Measurements from ENCODE around the gene GRM7.

Gene GRM7

DNA sequence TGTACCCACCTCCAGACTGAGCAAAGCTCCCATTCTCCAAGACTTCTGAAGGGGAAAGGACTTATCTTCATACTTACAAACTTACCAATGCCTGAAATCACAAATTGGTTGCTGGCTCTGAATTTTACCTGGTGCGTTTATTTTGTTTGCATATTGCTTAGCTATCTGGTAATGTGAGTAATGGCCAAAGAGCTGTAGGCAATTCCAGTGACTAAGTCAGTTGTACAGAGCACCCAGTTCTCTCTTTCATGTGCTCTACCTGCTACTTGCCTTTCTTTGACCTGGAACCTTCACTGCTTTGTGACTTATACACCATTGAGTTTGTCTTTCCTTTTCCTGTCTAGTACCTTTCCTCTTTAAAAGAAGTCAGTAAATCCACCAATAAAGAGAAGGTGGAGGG is 884.8 kb downstream of the GRM7 start:
- no peak for DNase-seq

DNA sequence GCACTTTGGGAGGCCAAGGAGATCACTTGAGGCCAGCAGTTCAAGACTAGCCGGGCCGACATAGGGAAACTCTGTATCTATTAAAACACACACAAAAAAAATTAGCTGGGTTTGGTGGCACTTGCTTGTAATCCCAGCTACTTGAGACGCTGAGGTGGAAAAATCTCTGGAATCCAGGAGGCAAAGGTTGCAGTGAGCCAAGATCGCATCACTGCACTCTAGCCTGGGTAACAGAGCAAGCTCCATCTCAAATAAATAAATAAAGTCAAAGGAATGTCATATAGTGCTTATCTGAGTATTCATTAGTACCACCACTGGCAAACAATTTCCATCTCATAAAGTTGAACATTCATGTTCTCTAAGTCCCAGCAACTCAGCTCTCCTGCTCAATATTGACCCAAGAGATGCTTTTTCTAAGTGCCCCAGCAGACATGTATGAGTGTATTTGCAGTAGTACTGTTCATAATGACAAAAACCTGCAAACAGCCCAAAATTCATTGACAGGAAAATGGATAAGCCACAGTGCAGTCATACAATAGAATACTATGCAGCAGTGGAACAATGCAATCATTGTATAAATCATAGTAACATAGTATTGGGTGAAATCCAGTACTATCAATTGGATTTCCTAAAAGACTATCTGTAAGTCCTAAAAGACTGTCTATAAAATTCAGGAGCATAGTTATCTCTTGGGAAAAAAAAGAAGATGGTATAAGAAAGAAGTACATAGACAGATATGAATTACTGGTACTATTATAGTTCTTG is 889.2 kb downstream of the GRM7 start:
- no peak for DNase-seq

DNA sequence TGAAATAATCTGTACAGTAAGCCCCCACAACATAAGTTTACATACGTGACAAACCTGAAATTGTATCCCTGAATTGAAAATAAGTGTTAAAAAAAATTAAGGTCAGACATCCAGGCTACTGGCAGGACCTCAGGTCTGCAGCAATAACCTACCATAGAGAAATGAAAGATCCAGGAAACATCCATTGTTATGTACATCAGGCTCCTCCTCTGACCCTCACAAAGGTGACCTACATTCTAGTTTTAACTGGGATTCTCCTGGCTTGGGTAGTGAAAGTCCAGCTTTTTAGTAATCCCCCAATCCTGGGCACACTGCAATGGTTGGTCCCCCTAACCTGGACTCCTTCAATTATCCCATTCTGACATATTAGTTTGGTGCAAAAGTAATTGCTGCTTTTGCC is 891.1 kb downstream of the GRM7 start:
- DNase-seq, result no peak

DNA sequence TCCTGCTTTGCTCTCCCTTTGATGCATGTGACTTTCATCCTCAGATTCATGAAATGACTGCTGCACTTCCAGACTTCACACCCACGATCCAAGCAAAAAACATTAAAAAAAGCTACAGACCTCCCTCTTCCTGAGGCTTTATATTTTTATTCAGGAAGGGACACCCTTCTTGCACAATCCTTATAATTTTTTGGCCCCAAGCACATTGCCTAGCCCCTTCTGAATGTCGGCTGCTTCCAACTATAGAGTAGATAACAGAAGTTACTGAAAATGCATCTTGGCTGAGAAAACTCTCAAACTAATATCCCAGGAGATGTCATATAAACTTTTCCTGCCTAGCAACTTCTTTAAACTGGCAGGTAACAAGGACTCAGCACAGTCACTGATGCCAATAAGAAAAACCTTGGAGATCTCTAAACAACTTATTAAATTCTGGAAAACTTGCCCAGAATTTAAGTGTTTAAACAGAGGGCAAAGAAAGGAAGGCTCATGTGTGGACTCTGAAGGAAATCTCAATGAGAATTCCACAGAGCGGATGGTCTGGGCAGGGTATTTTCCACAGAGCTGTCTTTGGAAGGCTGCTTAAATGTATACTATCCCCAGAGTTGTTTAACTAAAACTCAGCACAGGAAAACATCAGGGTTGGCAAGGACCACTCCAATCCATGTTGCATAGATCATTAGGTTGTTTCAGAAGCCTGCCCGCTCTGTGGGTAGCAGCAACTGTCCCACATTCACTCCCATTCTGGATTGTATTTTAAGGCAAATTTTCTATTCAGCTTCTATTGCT is 893.9 kb downstream of the GRM7 start:
- DNase-seq, result no peak

DNA sequence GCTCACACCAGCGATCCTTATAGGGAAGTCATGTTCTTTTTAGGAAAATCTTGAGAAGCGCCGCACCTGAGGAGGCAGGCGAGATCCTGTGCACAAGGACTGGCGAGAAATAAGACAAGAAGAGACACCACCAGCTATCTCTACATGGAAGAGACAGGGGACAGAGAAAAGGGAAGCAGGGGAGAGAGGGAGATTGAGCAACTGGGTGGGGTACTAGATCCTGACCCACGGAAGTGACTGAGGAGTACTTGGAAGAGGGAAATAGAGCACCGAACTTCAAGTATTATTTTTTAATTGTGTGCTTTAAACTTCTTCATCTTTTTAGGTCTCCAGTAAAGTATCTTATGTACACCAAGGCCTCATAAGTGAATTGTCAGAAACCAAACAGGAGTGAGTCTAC is 898.7 kb downstream of the GRM7 start:
- DNase-seq, result no peak

DNA sequence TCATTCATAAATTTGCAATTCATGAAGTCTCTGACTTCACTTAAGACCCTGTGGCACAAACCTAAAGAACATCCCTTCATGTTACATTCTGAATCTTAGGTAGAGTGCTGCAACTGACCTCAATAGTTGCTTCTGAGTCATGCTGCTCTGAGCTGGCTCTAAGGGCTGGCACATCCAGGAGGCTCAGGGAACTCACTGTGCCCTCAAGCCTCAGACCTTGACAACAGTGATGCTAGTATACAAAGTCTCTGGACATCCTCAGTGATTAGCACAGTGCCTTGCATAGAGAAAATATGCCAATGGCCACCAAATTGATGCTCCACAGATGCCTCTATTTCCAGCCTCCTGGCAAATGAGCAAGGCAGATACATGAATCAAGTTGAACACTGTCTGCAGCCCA is 899.8 kb downstream of the GRM7 start:
- DNase-seq, result no peak

DNA sequence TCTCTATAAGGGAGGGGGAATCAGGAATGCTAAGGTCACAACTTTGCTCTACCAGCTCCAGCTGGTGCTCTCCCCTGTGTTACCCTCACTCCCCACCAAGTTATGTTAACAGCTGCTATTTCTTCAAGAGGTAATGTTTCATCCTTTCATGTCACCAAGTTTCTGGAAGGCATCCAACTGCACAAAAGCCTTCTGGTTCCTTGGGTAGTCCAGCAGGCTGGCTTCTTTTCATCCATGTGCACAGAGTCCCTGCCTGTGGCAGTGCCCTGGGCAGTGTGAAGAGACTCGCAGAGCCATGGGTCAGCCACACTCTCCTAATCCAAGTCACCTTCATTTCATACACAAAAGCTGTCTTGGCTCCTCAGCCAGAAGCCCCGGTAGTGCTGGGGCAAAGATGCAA is 903.2 kb downstream of the GRM7 start:
- no peak for DNase-seq

DNA sequence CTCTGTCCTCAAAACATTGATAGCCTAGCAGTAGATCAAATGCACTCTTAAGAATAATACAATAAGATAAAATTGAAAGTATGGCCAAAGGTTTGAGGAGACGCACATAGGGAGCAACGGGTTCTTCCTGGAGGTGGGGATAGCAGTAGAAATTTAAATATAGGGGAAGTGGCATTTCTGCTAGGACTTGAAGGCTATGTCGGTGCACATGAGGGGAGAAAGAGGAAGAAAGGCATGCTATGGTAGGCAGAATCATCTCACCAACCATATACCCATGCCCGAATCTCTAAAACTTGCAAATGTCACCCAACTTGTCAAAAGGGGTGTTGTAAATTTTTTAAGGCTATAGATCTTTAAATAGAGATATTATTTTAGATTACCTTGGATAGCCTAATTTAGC is 905.6 kb downstream of the GRM7 start:
- no peak for DNase-seq

DNA sequence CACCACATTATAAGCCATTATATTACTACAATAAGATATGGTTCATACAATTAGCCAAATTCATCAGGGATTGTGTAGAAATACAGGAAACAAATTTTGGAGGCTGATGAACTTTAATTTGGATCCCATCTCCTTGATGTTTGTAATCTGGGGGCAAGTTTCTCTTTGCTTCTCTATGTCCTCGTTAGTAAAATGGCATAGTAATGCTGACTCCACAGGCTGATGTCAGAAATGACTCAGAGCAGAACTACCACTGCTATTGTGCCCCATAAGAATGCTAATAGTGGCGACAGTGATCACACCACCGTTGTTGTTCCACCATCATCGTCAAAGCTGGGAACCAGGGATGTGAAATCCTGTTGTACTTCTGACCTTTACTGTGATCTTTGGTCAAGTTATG is 918.4 kb downstream of the GRM7 start:
- no peak for DNase-seq

DNA sequence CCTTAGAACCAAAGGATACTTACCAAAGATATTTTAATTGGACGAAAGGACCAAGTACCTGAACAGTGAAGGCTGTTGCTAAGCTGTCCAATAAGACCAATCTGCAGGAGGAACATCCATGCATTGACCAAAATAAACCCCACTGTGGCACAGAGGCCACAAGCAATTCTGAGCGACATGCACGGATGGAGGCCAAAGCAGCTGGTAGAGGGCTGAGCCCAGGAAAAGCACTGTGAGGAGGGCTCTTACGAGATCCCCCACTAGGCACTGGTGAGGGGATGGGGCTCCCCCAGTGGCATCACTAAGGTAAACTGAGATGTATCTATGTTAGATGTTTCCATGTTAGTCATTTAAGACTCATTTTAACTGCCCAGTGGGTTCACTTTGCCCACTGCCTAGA is 920.5 kb downstream of the GRM7 start:
- no peak for DNase-seq

DNA sequence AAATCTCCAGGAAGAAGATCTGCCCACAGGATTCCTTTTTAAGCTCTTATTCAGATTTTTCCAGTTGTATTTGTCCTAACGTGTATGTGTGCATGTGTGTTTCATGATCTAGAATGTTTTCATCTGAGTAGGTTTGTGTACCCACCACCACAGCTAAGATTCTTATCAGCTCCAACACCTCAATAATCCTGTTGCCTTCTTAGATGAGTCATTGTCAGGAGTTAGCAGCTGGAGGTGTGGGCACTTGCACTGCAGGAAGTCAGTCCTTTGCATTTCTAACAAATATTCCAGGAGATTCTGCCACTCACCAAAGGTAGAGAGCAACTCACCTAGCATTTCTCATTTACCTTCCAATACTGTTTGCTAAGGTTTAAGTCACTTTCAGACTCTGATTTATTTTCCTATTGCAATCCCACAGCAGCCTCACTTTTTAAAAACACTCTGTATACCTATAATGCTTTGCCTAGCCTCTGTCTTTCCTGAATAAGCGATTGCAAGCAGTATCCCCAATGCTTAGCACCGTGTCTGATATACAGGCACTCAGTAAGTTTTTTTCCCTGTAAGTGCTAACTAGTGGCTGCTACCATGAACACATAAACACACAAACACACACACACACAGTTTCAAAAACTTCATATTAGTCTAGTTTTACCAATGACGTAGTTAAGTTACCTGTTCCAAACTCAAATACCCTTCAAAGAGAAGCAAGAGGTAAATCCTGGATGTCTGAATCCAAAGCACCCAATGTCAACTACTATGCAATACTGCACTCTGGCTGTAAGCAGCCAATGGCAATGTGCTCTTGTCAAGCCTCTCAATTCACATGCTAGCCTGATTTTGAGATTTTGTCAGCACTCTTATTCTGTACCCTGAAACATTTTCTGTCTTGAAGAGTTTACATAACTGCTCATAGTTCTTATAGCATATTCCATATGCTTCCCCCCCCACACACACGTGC is 927.2 kb downstream of the GRM7 start:
- DNase-seq, result no peak

DNA sequence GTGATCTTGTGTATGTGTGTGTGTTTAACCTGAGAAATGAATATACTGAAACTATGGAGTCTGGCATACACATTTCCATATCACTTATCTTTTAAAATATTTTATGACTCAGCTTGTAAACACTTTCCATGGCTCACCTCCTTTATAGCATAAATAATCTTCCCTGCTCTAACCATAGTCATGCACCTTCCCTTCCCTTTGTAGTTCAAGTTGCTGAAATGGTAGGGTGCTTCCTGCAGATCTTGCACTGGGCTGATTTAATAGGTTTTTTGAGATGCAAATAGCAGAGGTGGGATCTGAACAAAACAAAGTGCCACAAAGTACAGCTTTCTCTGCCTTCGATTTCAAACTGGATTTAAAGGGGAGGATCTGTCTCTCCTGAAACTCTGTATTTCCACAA is 928.0 kb downstream of the GRM7 start:
- DNase-seq, result no peak

DNA sequence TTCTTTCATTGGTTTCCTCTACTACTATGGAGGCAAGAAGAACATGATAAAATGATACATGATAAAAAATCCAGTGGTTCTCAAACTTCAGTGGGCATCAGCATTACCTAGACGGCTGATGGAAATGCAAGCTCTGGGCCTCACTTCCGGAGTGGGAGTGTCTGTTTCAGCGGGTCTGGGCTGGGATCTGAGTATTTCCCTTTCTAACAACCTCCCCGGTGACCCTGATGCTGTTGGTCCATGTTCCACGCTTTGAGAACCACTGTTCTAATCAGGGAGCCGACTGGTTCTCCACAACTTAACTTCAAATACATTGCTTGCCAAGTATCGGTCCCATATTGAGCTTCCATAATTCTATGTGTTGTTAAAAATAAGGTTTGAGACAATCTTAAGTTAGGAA is 928.4 kb downstream of the GRM7 start:
- DNase-seq, result no peak

DNA sequence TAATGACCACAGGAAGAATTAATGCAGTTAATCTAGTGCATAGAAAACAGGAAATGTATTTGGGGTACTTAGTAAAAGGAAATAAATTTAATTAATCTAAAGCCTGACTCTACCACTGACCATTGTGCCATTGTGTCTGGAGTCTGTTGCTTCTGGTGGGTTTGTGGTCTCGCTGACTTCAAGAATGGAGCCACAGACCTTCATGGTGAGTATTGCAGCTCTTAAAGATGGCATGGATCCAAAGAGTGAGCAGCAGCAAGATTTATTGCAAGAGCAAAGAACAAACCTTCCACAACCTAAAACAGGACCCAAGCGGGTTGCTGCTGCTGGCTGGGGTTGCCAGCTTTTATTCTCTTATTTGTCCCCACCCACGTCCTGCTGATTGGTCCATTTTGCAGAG is 929.2 kb downstream of the GRM7 start:
- no peak for DNase-seq
